HEK293 (cell line): ENCODE measurements around the gene SLC18A2.

Experiments used
- CTCF ChIA-PET: fragments of 350-600 bp; formaldehyde crosslinking; extraction: SDS; loops from one replicate; lab custom pipeline; 2021; ENCODE audit warnings: antibody characterized with exemption; lab: Yijun Ruan, JAX
- POLR2A ChIA-PET: fragments of 300-600 bp; formaldehyde crosslinking; extraction: SDS; loops from one replicate; lab custom pipeline; 2020; ENCODE audit warnings: antibody characterized with exemption, inconsistent platforms; lab: Yijun Ruan, JAX
- H3K27ac ChIP-seq: fragments of 200-500 bp; sonication (Bioruptor generic); 2 replicates; pipeline ENCODE4 v1.5.1; 2014; ENCODE audit warnings: low read depth, low read length, control low read depth, inconsistent platforms; ENCODE audit errors: extremely low read depth
- H3K36me3 ChIP-seq, 2 experiments: fragments of 200-500 bp in 1 of 2; sonication (Bioruptor generic) in 1 of 2; 1 replicate in 1 of 2; 2 replicates in 1 of 2; pipeline ENCODE4 v1.5.1; 2014 to 2017; ENCODE audit warnings: inconsistent platforms in 2 of 2, low read length in 2 of 2; ENCODE audit not compliant: control insufficient read depth in 2 of 2, insufficient read depth in 1 of 2
- H3K4me1 ChIP-seq: fragments of 200-500 bp; sonication (Bioruptor generic); 2 replicates; pipeline ENCODE4 v1.5.1; 2014; ENCODE audit warnings: mild to moderate bottlenecking, low read length, inconsistent platforms; ENCODE audit not compliant: control insufficient read depth, insufficient read depth
- H3K4me3 ChIP-seq: 2 replicates; pipeline ENCODE4 v1.5.1; 2011; ENCODE audit warnings: low read depth, mild to moderate bottlenecking, control low read depth, low read length, moderate library complexity
- H3K9me3 ChIP-seq: fragments of 200-500 bp; sonication (Bioruptor generic); 2 replicates; pipeline ENCODE4 v1.5.1; 2014; ENCODE audit warnings: low read depth, low read length, inconsistent platforms; ENCODE audit not compliant: control insufficient read depth, insufficient read depth
- KLF1 ChIP-seq: fragments of 450-650 bp; formaldehyde crosslinking; IDR thresholded peaks from 2 replicates; pipeline ENCODE4 v1.5.1; 2016; ENCODE audit warnings: missing biosample characterization, missing genetic modification characterization
- MYNN ChIP-seq: fragments of 450-650 bp; formaldehyde crosslinking; IDR thresholded peaks from 2 replicates; pipeline ENCODE4 v1.5.1; 2016; ENCODE audit warnings: missing biosample characterization, missing genetic modification characterization, borderline replicate concordance
- PRDM2 ChIP-seq: fragments of 450-650 bp; formaldehyde crosslinking; IDR thresholded peaks from 2 replicates; pipeline ENCODE4 v1.5.1; 2016; ENCODE audit warnings: missing biosample characterization, missing genetic modification characterization, borderline replicate concordance
- TCF7L2 ChIP-seq: IDR thresholded peaks from 2 replicates; pipeline ENCODE4 v1.6.1; 2011; ENCODE audit warnings: low read depth, mild to moderate bottlenecking, inconsistent platforms, low read length, moderate library complexity, borderline replicate concordance
- ZBTB6 ChIP-seq: fragments of 450-650 bp; formaldehyde crosslinking; IDR thresholded peaks from 2 replicates; pipeline ENCODE4 v1.5.1; 2017; ENCODE audit warnings: missing biosample characterization, missing genetic modification characterization
- ZIC2 ChIP-seq: fragments of 450-650 bp; formaldehyde crosslinking; IDR thresholded peaks from 2 replicates; pipeline ENCODE4 v1.5.1; 2016; ENCODE audit warnings: missing biosample characterization, missing genetic modification characterization
- ZNF146 ChIP-seq: fragments of 450-650 bp; formaldehyde crosslinking; IDR thresholded peaks from 2 replicates; pipeline ENCODE4 v1.5.1; 2016; ENCODE audit warnings: missing biosample characterization, missing genetic modification characterization
- ZNF280D ChIP-seq: fragments of 450-650 bp; formaldehyde crosslinking; IDR thresholded peaks from 2 replicates; pipeline ENCODE4 v1.5.1; 2016; ENCODE audit warnings: missing biosample characterization, missing genetic modification characterization
- ZNF311 ChIP-seq: fragments of 450-650 bp; formaldehyde crosslinking; IDR thresholded peaks from 2 replicates; pipeline ENCODE4 v1.5.1; 2017; ENCODE audit warnings: missing biosample characterization, missing genetic modification characterization, borderline replicate concordance
- ZNF350 ChIP-seq: fragments of 450-650 bp; formaldehyde crosslinking; IDR thresholded peaks from 2 replicates; pipeline ENCODE4 v1.5.0; 2017; ENCODE audit warnings: missing biosample characterization, mild to moderate bottlenecking, missing genetic modification characterization
- ZNF391 ChIP-seq: fragments of 450-650 bp; formaldehyde crosslinking; IDR thresholded peaks from 2 replicates; pipeline ENCODE4 v1.5.1; 2016; ENCODE audit warnings: low read depth, missing biosample characterization, missing genetic modification characterization, borderline replicate concordance
- ZNF561 ChIP-seq: fragments of 450-650 bp; IDR thresholded peaks from 2 replicates; pipeline ENCODE4 v1.5.1; 2018; ENCODE audit warnings: missing biosample characterization, missing genetic modification characterization, borderline replicate concordance
- ZNF701 ChIP-seq: fragments of 450-650 bp; formaldehyde crosslinking; IDR thresholded peaks from 2 replicates; pipeline ENCODE4 v1.5.1; 2016; ENCODE audit warnings: missing biosample characterization, missing genetic modification characterization
- ZNF707 ChIP-seq: fragments of 450-650 bp; formaldehyde crosslinking; IDR thresholded peaks from 2 replicates; pipeline ENCODE4 v1.5.1; 2016; ENCODE audit warnings: missing biosample characterization, missing genetic modification characterization
- ZSCAN18 ChIP-seq: fragments of 450-650 bp; formaldehyde crosslinking; IDR thresholded peaks from 2 replicates; pipeline ENCODE4 v1.5.1; 2016; ENCODE audit warnings: missing biosample characterization, missing genetic modification characterization

The SLC18A2 gene

GRCh38 chr10:117255835-117256460 is 15.0 kb downstream of the SLC18A2 start:
- CTCF ChIA-PET: no interaction called here
- POLR2A ChIA-PET: no interaction called here
- TF ChIP-seq ZNF701 (tag by site-specific recombination) (no peak), ZIC2 (tag by site-specific recombination) (peak; percentile 51)
- no peak overlapping the region for H3K27ac ChIP-seq
- H3K9me3 ChIP-seq: no peaks in the 10 kb centered on the region
- no peaks in the 10 kb centered on the region for H3K4me1 ChIP-seq
- H3K36me3 ChIP-seq: no peaks in the 10 kb centered on the region
- no peak overlapping the region for H3K4me3 ChIP-seq

GRCh38 chr10:117256910-117257309 is 16.0 kb downstream of the SLC18A2 start:
- ChIA-PET POLR2A (no interaction called here), CTCF (no interaction called here)
- Histone ChIP-seq H3K36me3 (no peaks in the 10 kb centered on the region), H3K4me1 (no peaks in the 10 kb centered on the region), H3K9me3 (no peaks in the 10 kb centered on the region), H3K27ac (no peak overlapping the region), H3K4me3 (no peak overlapping the region)
- no peak for TF ChIP-seq ZNF350 (tag by site-specific recombination)
- TF ChIP-seq PRDM2: no peak
- no peak for TF ChIP-seq ZNF146
- TF ChIP-seq ZNF311: no peak
- TF ChIP-seq ZNF391 (tag by site-specific recombination): no peak
- no peak for TF ChIP-seq ZNF561 (tag by site-specific recombination)
- no peak for TF ChIP-seq MYNN (tag by site-specific recombination)
- no peak for TF ChIP-seq ZNF707 (tag by site-specific recombination)
- no peak for TF ChIP-seq ZSCAN18 (tag by site-specific recombination)
- no peak for TF ChIP-seq KLF1

- CTCF ChIA-PET: interaction anchor here (0.6 kb wide), 1 partner anchor 60 kb away, joined by 3 read pairs; no protein-coding TSS in a partner anchor
- TF ChIP-seq TCF7L2 (no peak), ZBTB6 (tag by site-specific recombination) (peak; percentile 59; the same call in 1 of the 2 replicates), ZNF280D (tag by site-specific recombination) (no peak)
- TF ChIP-seq, all 188 proteins: peak for 1
- POLR2A ChIA-PET: no interaction called here
These were observed 16.8 kb downstream of the SLC18A2 start for GRCh38 chr10:117257721-117258120.

More at GRCh38 chr10:117257721-117258120, 16.8 kb downstream of the SLC18A2 start:
- Histone ChIP-seq H3K9me3 (no peaks in the 10 kb centered on the region), H3K4me1 (no peaks in the 10 kb centered on the region), H3K36me3 (no peaks in the 10 kb centered on the region), H3K4me3 (no peak overlapping the region), H3K27ac (no peak overlapping the region)
